HEK293 (cell line): ENCODE results near the gene HOXB9.

Experiments
- CTCF ChIA-PET: fragments of 350-600 bp; formaldehyde crosslinking; extraction: SDS; loops from one replicate; lab custom pipeline; 2021; ENCODE audit warnings: antibody characterized with exemption; lab: Yijun Ruan, JAX
- POLR2A ChIA-PET: fragments of 300-600 bp; formaldehyde crosslinking; extraction: SDS; loops from one replicate; lab custom pipeline; 2020; ENCODE audit warnings: antibody characterized with exemption, inconsistent platforms; lab: Yijun Ruan, JAX
- H3K27ac ChIP-seq: fragments of 200-500 bp; sonication (Bioruptor generic); 2 replicates; pipeline ENCODE4 v1.5.1; 2014; ENCODE audit warnings: low read depth, low read length, control low read depth, inconsistent platforms; ENCODE audit errors: extremely low read depth
- H3K36me3 ChIP-seq, 2 experiments: fragments of 200-500 bp in 1 of 2; sonication (Bioruptor generic) in 1 of 2; 1 replicate in 1 of 2; 2 replicates in 1 of 2; pipeline ENCODE4 v1.5.1; 2014 to 2017; ENCODE audit warnings: inconsistent platforms in 2 of 2, low read length in 2 of 2; ENCODE audit not compliant: control insufficient read depth in 2 of 2, insufficient read depth in 1 of 2
- H3K4me1 ChIP-seq: fragments of 200-500 bp; sonication (Bioruptor generic); 2 replicates; pipeline ENCODE4 v1.5.1; 2014; ENCODE audit warnings: mild to moderate bottlenecking, low read length, inconsistent platforms; ENCODE audit not compliant: control insufficient read depth, insufficient read depth
- H3K4me3 ChIP-seq: 2 replicates; pipeline ENCODE4 v1.5.1; 2011; ENCODE audit warnings: low read depth, mild to moderate bottlenecking, control low read depth, low read length, moderate library complexity
- H3K9me3 ChIP-seq: fragments of 200-500 bp; sonication (Bioruptor generic); 2 replicates; pipeline ENCODE4 v1.5.1; 2014; ENCODE audit warnings: low read depth, low read length, inconsistent platforms; ENCODE audit not compliant: control insufficient read depth, insufficient read depth
- MYNN ChIP-seq: fragments of 450-650 bp; formaldehyde crosslinking; IDR thresholded peaks from 2 replicates; pipeline ENCODE4 v1.5.1; 2016; ENCODE audit warnings: missing biosample characterization, missing genetic modification characterization, borderline replicate concordance
- PATZ1 ChIP-seq: fragments of 450-650 bp; formaldehyde crosslinking; IDR thresholded peaks from 2 replicates; pipeline ENCODE4 v1.5.1; 2016; ENCODE audit warnings: missing biosample characterization, missing genetic modification characterization
- PRDM1 ChIP-seq: fragments of 450-650 bp; formaldehyde crosslinking; IDR thresholded peaks from 2 replicates; pipeline ENCODE4; 2016; ENCODE audit warnings: missing biosample characterization, missing genetic modification characterization
- TCF7L2 ChIP-seq: IDR thresholded peaks from 2 replicates; pipeline ENCODE4 v1.6.1; 2011; ENCODE audit warnings: low read depth, mild to moderate bottlenecking, inconsistent platforms, low read length, moderate library complexity, borderline replicate concordance
- TSHZ1 ChIP-seq: fragments of 450-650 bp; formaldehyde crosslinking; IDR thresholded peaks from 2 replicates; pipeline ENCODE4 v1.5.1; 2016; ENCODE audit warnings: missing biosample characterization, missing genetic modification characterization, borderline replicate concordance
- ZBTB1 ChIP-seq: fragments of 450-650 bp; formaldehyde crosslinking; IDR thresholded peaks from 2 replicates; pipeline ENCODE4 v1.5.1; 2016; ENCODE audit warnings: missing biosample characterization, missing genetic modification characterization
- ZBTB21 ChIP-seq: fragments of 450-650 bp; formaldehyde crosslinking; IDR thresholded peaks from 2 replicates; pipeline ENCODE4 v1.5.1; 2017; ENCODE audit warnings: missing biosample characterization, missing genetic modification characterization
- ZEB2 ChIP-seq: fragments of 450-650 bp; formaldehyde crosslinking; IDR thresholded peaks from 2 replicates; pipeline ENCODE4 v1.5.1; 2016; ENCODE audit warnings: missing biosample characterization, missing genetic modification characterization
- ZNF433 ChIP-seq: fragments of 450-650 bp; formaldehyde crosslinking; IDR thresholded peaks from 2 replicates; pipeline ENCODE4 v1.5.1; 2016; ENCODE audit warnings: missing biosample characterization, missing genetic modification characterization, low read depth
- ZNF518A ChIP-seq: fragments of 450-650 bp; formaldehyde crosslinking; conservative IDR thresholded peaks from 2 replicates; pipeline ENCODE4 v1.5.1; 2016; ENCODE audit warnings: low read depth, missing biosample characterization, missing genetic modification characterization
- ZNF558 ChIP-seq: fragments of 450-650 bp; formaldehyde crosslinking; IDR thresholded peaks from 2 replicates; pipeline ENCODE4 v1.5.1; 2016; ENCODE audit warnings: missing biosample characterization, missing genetic modification characterization
- ZNF596 ChIP-seq: fragments of 450-650 bp; IDR thresholded peaks from 2 replicates; pipeline ENCODE4 v1.5.0; 2018; ENCODE audit warnings: missing biosample characterization, mild to moderate bottlenecking, missing genetic modification characterization, moderate library complexity
- ZNF629 ChIP-seq: fragments of 450-650 bp; formaldehyde crosslinking; IDR thresholded peaks from 2 replicates; pipeline ENCODE4 v1.5.1; 2017; ENCODE audit warnings: missing biosample characterization, missing genetic modification characterization
- ZNF654 ChIP-seq: fragments of 450-650 bp; formaldehyde crosslinking; IDR thresholded peaks from 2 replicates; pipeline ENCODE4 v1.5.1; 2016; ENCODE audit warnings: low read depth, missing biosample characterization, missing genetic modification characterization
- ZNF747 ChIP-seq: fragments of 450-650 bp; formaldehyde crosslinking; IDR thresholded peaks from 2 replicates; pipeline ENCODE4 v1.5.1; 2016; ENCODE audit warnings: missing biosample characterization, missing genetic modification characterization
- ZSCAN23 ChIP-seq: fragments of 450-650 bp; formaldehyde crosslinking; IDR thresholded peaks from 2 replicates; pipeline ENCODE4 v1.5.1; 2016; ENCODE audit warnings: missing biosample characterization, missing genetic modification characterization
- ZXDB ChIP-seq: fragments of 450-650 bp; formaldehyde crosslinking; IDR thresholded peaks from 2 replicates; pipeline ENCODE4 v1.5.1; 2016; ENCODE audit warnings: missing biosample characterization, missing genetic modification characterization

Gene HOXB9

DNA sequence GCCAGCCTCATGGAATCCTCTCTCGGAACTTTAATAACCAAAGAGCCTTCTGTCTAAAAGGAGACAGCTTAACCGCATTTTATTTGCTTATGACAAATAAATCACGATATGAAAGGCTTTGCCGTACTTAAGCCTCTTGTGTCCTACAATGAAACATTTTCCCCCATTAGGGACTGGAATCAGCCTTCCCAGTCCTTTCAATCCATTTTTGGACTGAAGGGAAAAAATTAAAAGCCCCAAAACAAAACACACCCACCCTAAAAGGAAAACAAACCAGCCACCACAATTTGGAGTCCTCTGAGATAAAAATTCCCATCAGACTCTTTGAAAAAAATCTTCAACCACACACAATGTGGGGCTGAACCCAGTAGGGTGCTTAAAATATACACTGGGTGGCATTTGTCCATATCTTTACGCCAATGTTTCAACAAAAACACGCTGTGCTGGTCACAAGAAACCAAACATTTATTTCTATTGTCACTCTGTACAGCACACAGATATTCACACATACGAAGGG is 51.0 kb downstream of the HOXB9 start (continued):
- TF ChIP-seq ZBTB21 (tag by site-specific recombination) (0 out of 2 replicates have a peak, but pooled peaks have one; percentile 9), ZBTB1 (tag by site-specific recombination) (0 out of 2 replicates have a peak, but pooled peaks have one; percentile 15), ZSCAN23 (tag by site-specific recombination) (no peak), PATZ1 (tag by site-specific recombination) (peak; percentile 78), ZNF654 (no peak), ZNF558 (0 out of 2 replicates have a peak, but pooled peaks have one; percentile 10), ZNF596 (tag by site-specific recombination) (peak; percentile 59; the same call in 1 of the 2 replicates), ZXDB (tag by site-specific recombination) (peak; percentile 82), TCF7L2 (peak; percentile 96; the same call in 1 of the 2 replicates), TSHZ1 (tag by site-specific recombination) (peak; percentile 68; the same call in 1 of the 2 replicates), ZEB2 (peak; percentile 94), ZNF629 (peak; percentile 59), MYNN (tag by site-specific recombination) (peak; percentile 96), ZNF747 (tag by site-specific recombination) (no peak)

DNA sequence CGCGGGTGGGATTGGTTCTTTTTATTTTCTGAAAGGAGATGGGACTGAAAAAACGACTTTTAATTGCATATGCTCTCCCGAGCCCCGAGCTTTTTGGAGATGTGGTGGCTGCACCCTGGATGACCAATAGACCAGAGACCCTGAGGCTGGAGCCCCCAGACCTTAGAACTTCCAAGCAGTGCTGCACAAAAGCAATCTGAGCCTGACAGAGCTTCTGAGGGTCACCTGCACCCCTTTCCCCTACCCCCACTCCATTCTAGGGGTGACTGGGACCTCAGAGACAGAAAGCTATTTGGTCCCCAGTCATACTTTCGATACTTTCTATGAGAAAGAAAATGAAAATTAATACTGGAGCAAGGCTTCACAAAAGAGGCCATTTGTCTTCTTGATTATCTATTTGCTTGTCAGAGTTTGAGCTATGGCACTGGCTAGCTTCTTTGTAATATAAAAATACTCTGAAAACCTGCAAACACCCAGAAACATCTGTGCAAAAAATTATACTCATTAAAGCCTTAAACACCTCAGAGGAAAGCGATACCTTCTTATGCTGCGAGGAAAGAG is 51.6 kb downstream of the HOXB9 start:
- Histone ChIP-seq H3K4me3 (no peak overlapping the region), H3K4me1 (peaks cover 82% of the 10 kb centered on the region), H3K9me3 (no peaks in the 10 kb centered on the region), H3K36me3 (peaks cover 0 to 38% of the 10 kb centered on the region in 2 experiments; a peak in 2 of 3 replicates), H3K27ac (peak overlapping the region; percentile 93)
- POLR2A ChIA-PET, result interaction anchor here (1.3 kb wide), 1 partner anchor 33 kb away, joined by 5 read pairs; no protein-coding TSS in a partner anchor
- CTCF ChIA-PET, result interaction anchor here (0.6 to 0.9 kb wide), 3 partner anchors 13 to 211 kb away, joined by 4 to 5 read pairs (median 4); no protein-coding TSS in a partner anchor
- TF ChIP-seq PRDM1 (tag by site-specific recombination) (peak; percentile 87), ZNF433 (no peak), ZNF558 (no peak), ZNF518A (tag by site-specific recombination) (no peak)
